Measurements from ENCODE around the gene RAB43. TPM values are rescaled to one million over a fixed set of nuclear protein-coding genes. Genes with fewer than 3 reads are reported as not detected.
"Not testable (repeated sequence)": the region's sequence is repeated elsewhere in the genome, so short reads cannot be mapped to it uniquely, and the experiment has no call there.

Gene RAB43
- total RNA-seq, 2 donors from 2014 or later = 34.5 to 38.1 TPM

GRCh38 chr3:129139911-129140310 lies 18.3 kb upstream of the RAB43 start:
- Mint-ChIP-seq H3K27ac (no peak overlapping the region), H3K36me3 (ENCODE audit: low read depth) (peaks cover 21% of the 10 kb centered on the region), H3K9me3 (no peaks in the 10 kb centered on the region), H3K27me3 (ENCODE audit: insufficient read depth) (no peaks in the 10 kb centered on the region), H3K4me3 (no peak overlapping the region), H3K4me1 (no peaks in the 10 kb centered on the region)
- H3K36me3 ChIP-seq (ENCODE audit: control insufficient read depth, insufficient read depth, low read length) = peaks cover 43% of the 10 kb centered on the region
- H3K9ac ChIP-seq (ENCODE audit: extremely low read depth, low read length, poor library complexity, severe bottlenecking) = no peak overlapping the region
- H3K27me3 ChIP-seq (ENCODE audit: control insufficient read depth, insufficient read depth, low read length, poor library complexity, severe bottlenecking) = no peaks in the 10 kb centered on the region
- no peak overlapping the region for H3K4me3 ChIP-seq (ENCODE audit: low read length)
- 80 to 100% methylated on average over 1 of the region's 1 CpG for WGBS, 2 experiments (ENCODE audit: insufficient coverage in 1 of 2, insufficient read length in 1 of 2)
- H3K9me3 ChIP-seq (ENCODE audit: control insufficient read depth, low read length) = no peaks in the 10 kb centered on the region
- no peak for DNase-seq
- no peaks in the 10 kb centered on the region for H3K4me1 ChIP-seq (ENCODE audit: control insufficient read depth, insufficient read depth, low read length)
- H3K27ac ChIP-seq (ENCODE audit: low read depth, low read length) = no peak overlapping the region
- TF ChIP-seq CTCF (conservative IDR thresholded peaks at IDR 0.05) = no peak

- not testable (repeated sequence) for H3K9me3 ChIP-seq (ENCODE audit: control insufficient read depth, low read length); H3K27me3 ChIP-seq (ENCODE audit: control insufficient read depth, insufficient read depth, low read length, poor library complexity, severe bottlenecking); DNase-seq; H3K4me3 Mint-ChIP-seq; H3K27ac ChIP-seq (ENCODE audit: low read depth, low read length); H3K9ac ChIP-seq (ENCODE audit: extremely low read depth, low read length, poor library complexity, severe bottlenecking); H3K27me3 Mint-ChIP-seq (ENCODE audit: insufficient read depth); H3K4me1 ChIP-seq (ENCODE audit: control insufficient read depth, insufficient read depth, low read length); H3K4me3 ChIP-seq (ENCODE audit: low read length); H3K27ac Mint-ChIP-seq; H3K9me3 Mint-ChIP-seq
- 97 to 98% methylated on average over 5 to 10 of the region's 10 CpGs for WGBS, 2 experiments (ENCODE audit: insufficient coverage in 1 of 2, insufficient read length in 1 of 2)
- H3K36me3 ChIP-seq (ENCODE audit: control insufficient read depth, insufficient read depth, low read length) = peaks cover 56% of the 10 kb centered on the region
- Mint-ChIP-seq H3K36me3 (ENCODE audit: low read depth) (peaks cover 41% of the 10 kb centered on the region), H3K4me1 (peaks cover 12% of the 10 kb centered on the region)
Observed at GRCh38 chr3:129136275-129136674, 14.7 kb upstream of the RAB43 start.

DNA sequence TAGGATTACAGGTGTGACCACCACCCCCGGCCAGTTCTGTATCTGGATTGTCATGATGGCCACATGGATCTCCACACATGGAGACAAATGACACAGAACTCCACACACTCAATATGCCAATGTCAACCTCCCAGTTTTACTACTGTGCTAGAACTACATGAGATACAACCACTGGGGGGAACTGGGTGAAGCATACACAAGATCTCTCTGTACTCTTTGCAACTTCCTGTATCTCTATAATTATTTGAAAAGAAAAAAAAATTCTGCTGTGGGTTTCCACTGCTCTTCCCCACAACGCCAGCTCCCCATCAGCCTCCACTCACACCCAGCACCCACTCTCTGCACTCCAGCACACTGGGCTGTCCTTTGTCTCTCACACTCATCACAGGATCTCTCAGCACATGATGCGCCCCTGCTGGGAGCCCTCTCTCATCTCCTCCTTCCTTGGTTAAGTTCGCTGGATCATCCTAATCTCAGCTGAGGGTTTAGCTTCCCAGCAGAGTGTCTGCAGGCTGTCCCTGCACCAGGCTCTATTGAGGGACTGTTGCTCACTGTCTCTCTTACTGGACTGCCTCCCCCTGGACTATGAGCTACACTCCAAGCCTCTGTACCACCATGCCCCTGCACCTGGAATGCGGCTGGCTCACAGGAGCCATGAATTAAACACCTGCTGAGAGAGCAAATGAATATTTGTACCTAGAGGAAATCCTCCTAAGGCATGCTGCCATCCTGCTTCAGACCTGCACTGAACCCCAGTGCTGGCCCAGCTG lies 10.7 kb upstream of the RAB43 start:
- 83 to 95% methylated on average over 3 to 5 of the region's 5 CpGs for WGBS, 2 experiments (ENCODE audit: insufficient coverage in 1 of 2, insufficient read length in 1 of 2)
- Histone ChIP-seq H3K36me3 (ENCODE audit: control insufficient read depth, insufficient read depth, low read length) (peaks cover 63% of the 10 kb centered on the region), H3K4me1 (ENCODE audit: control insufficient read depth, insufficient read depth, low read length) (peaks cover 6% of the 10 kb centered on the region), H3K27ac (ENCODE audit: low read depth, low read length) (no peak overlapping the region), H3K9me3 (ENCODE audit: control insufficient read depth, low read length) (no peaks in the 10 kb centered on the region), H3K9ac (ENCODE audit: extremely low read depth, low read length, poor library complexity, severe bottlenecking) (no peak overlapping the region), H3K4me3 (ENCODE audit: low read length) (no peak overlapping the region), H3K27me3 (ENCODE audit: control insufficient read depth, insufficient read depth, low read length, poor library complexity, severe bottlenecking) (no peaks in the 10 kb centered on the region)
- H3K36me3 Mint-ChIP-seq (ENCODE audit: low read depth) = peaks cover 42% of the 10 kb centered on the region
- H3K4me3 Mint-ChIP-seq = no peak overlapping the region
- TF ChIP-seq CTCF (conservative IDR thresholded peaks at IDR 0.05) = peak; percentile 15
- H3K27me3 Mint-ChIP-seq (ENCODE audit: insufficient read depth) = no peaks in the 10 kb centered on the region
- no peaks in the 10 kb centered on the region for H3K9me3 Mint-ChIP-seq
- peak overlapping the region; percentile 9 for H3K27ac Mint-ChIP-seq
- H3K4me1 Mint-ChIP-seq = peaks cover 18% of the 10 kb centered on the region
- peak; percentile 60 for DNase-seq
